T-helper 1 cell treated with Interleukin-12 subunit alpha and Interleukin-12 subunit beta and Interleukin-4 antibody, amounts not matched to agents 30 μg/mL and 1 μg/mL, for 36 hours (primary cell): Measurements from ENCODE around the gene IFRD2.
A peak's percentile ranks its signal among the peaks of the same experiment; 100 is the strongest.
"Not testable (repeated sequence)": the region's sequence is repeated elsewhere in the genome, so short reads cannot be mapped to it uniquely, and the experiment has no call there.

Experiments used
- H3K27ac Mint-ChIP-seq: one replicate; pipeline ENCODE4 v1.8.0; 2021; ENCODE audit warnings: mild to moderate bottlenecking, mixed read lengths
- H3K27me3 Mint-ChIP-seq: one replicate; pipeline ENCODE4 v1.8.0; 2021; ENCODE audit warnings: low read depth, mixed read lengths
- H3K36me3 Mint-ChIP-seq: one replicate; pipeline ENCODE4 v1.8.0; 2021; ENCODE audit warnings: low read depth, mixed read lengths
- H3K4me1 Mint-ChIP-seq: one replicate; pipeline ENCODE4 v1.8.0; 2021; ENCODE audit warnings: low read depth, mixed read lengths
- H3K4me3 Mint-ChIP-seq: one replicate; pipeline ENCODE4 v1.8.0; 2021; ENCODE audit warnings: mild to moderate bottlenecking, moderate library complexity, mixed read lengths
- H3K9me3 Mint-ChIP-seq: one replicate; pipeline ENCODE4 v1.8.0; 2021; ENCODE audit warnings: mixed read lengths

IFRD2 gene

DNA sequence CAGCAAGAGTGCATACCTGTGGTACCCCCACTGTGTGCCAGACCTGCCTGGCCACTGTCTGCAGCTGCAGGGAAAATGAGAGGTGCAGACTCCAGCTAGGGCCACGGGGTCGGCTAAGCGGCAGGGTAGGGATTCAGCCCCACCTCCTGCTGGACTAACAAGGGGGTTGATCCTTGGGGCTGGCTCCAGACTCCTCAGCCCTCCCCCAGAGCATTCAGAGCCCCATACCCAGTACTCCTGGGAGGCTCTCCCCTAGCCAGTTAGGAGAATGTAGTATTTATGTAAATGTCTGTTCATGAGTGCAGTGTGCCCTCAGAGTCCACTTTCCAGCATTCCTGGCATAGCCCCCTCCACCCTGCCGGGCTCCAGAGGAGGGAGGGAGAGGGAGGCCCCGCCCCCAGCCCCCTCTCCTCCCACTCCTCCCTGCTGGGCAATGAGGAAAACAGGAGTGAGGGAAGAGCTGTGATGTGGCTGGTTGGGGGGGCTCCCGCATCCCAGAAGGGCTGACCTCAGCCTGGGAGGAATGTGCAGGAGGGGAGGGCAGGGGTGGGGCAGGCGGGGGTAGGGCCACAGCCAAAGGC lies 27.8 kb downstream of the IFRD2 start:
- no peaks in the 10 kb centered on the region for H3K9me3 Mint-ChIP-seq
- H3K4me1 Mint-ChIP-seq, result peaks cover 3% of the 10 kb centered on the region
- H3K27ac Mint-ChIP-seq, result no peak overlapping the region
- H3K4me3 Mint-ChIP-seq, result no peak overlapping the region
- no peaks in the 10 kb centered on the region for H3K36me3 Mint-ChIP-seq
- peaks cover 14% of the 10 kb centered on the region for H3K27me3 Mint-ChIP-seq

DNA sequence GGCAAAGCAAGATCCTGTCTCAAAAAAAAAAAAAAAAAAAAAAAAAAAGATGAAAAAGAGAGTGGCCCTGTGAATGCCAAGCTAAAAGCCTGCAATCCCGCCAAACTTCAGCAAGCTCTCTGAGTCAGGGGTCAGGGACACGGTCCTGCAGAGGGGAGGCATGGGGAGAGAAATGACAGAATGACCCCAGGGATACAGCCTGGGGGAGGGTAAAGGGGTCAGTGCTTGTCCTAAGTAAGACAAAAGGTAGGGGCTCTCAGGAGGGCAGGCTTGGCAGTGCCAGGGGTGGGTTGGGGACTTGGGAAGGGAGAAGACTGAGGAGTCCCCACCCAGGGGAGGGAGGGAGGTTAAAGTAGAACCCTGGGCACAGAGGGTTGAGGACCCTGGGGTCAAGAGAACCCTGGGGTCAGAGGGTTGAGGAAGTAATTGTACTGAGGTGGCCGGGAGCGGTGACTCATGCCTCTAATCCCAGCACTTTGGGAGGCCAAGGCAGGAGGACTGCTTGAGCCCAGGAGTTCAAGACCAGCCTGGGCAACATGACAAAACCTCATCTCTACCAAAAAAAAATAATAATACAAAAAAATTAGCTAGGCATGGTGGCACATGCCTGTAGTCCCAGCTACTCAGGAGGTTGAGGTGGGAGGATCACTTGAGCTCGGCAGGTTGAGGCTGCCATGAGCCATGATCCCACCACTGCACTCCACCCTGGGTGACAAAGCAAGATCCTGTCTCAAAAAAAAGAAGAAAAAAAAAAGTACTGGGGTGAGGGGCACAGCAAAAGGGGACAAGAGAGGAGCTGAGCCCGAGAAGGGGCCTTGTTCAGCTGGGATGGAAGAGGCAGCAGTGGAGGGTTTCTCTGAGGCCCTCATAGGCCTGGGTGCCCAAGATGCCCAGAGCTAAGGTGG lies 28.5 kb downstream of the IFRD2 start:
- Mint-ChIP-seq H3K4me1 (peaks cover 5% of the 10 kb centered on the region), H3K9me3 (no peaks in the 10 kb centered on the region), H3K27me3 (peaks cover 14% of the 10 kb centered on the region), H3K27ac (no peak overlapping the region), H3K36me3 (peaks cover 3% of the 10 kb centered on the region), H3K4me3 (no peak overlapping the region)

DNA sequence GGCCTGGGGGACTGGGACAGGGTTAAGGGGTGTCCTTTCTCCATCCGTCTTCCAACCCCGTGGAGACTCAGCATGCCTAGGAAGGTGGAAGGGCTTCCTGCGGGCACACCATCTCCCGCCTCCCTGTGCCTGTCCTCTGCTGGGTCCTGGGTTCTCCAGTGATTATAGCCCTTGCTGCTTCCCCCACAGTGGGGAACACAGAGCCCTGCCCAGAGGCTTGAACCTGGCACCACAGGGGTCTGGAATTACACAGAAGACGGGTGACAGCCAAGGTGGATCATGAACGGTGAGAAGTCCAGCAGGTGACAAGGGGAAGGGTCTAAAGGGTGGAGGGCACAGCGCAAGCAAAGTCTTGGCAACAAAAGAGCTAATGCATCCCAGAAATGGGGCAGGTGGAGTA lies 29.5 kb downstream of the IFRD2 start:
- H3K4me3 Mint-ChIP-seq, result no peak overlapping the region
- H3K9me3 Mint-ChIP-seq, result no peaks in the 10 kb centered on the region
- no peak overlapping the region for H3K27ac Mint-ChIP-seq
- peaks cover 5% of the 10 kb centered on the region for H3K4me1 Mint-ChIP-seq
- peaks cover 8% of the 10 kb centered on the region for H3K36me3 Mint-ChIP-seq
- peaks cover 4% of the 10 kb centered on the region for H3K27me3 Mint-ChIP-seq

DNA sequence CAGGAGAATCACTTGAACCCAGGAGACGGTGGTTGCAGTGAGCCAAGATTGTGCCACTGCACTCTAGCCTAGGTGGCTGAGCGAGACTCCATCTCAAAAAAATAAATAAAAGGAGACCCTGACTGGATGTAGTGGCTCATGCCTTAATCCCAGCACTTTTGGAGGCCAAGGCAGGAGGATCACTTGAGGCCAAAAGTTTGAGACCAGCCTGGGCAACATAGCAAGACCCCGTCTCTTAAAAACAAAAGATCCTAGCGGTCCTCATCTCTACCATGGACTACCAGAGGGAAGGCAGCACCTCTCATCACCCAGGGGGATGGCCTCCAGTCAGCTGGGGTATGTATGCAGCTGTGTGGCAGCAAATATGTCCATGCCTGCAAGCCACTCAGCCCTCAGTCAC lies 30.0 kb downstream of the IFRD2 start:
- peaks cover 12% of the 10 kb centered on the region for H3K36me3 Mint-ChIP-seq
- H3K4me3 Mint-ChIP-seq, H3K27me3 Mint-ChIP-seq, H3K9me3 Mint-ChIP-seq, H3K27ac Mint-ChIP-seq, H3K4me1 Mint-ChIP-seq: not testable (repeated sequence)

DNA sequence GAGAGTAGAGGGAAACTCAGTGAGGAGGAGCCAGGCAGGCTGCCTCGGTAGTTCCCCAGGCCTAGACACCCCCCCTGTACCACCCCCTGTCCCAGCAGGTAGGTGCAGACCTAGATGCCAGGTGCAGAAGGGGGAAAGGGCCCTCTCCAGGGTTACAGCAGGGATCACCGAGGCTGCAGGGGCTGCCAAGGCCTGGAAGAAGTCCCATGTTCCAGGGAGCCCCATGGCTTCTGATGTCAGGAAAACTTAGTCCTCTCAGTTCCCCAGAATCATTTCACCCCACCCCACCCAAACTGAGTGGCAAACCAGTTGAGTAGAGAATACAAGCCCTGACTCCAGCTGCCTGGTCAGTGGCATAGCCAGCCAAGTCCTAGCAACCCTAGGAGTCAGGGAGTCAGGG lies 30.7 kb downstream of the IFRD2 start:
- Mint-ChIP-seq H3K4me3 (no peak overlapping the region), H3K27me3 (no peaks in the 10 kb centered on the region), H3K36me3 (peaks cover 18% of the 10 kb centered on the region), H3K27ac (no peak overlapping the region), H3K4me1 (peaks cover 5% of the 10 kb centered on the region), H3K9me3 (no peaks in the 10 kb centered on the region)

DNA sequence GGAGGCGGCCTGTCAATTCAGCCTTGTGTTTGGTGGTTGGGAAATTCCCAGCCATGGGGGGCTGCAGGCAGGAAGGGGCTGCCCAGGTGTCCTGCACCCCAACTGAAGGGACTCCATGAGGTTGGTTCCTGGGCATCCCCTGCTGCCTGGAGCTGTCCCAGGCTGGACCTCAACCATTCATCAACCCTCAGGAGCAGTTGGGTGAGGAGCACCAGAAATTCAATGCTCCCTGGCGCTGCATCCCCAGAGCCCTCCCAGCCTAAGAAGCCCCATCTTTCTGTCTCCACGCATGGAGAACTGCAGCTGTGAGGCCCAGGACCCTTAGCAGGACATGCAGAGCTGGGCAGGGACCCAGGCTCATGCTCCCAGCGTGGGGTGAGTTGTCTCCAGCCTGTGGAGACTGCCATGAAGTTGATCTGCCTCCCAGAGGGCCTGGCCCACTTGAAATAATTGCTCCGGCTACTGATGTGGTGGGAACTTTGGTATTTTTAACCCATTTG lies 31.2 kb downstream of the IFRD2 start:
- Mint-ChIP-seq H3K4me3 (no peak overlapping the region), H3K36me3 (peaks cover 23% of the 10 kb centered on the region), H3K27me3 (no peaks in the 10 kb centered on the region), H3K27ac (no peak overlapping the region), H3K9me3 (no peaks in the 10 kb centered on the region), H3K4me1 (peaks cover 5% of the 10 kb centered on the region)

DNA sequence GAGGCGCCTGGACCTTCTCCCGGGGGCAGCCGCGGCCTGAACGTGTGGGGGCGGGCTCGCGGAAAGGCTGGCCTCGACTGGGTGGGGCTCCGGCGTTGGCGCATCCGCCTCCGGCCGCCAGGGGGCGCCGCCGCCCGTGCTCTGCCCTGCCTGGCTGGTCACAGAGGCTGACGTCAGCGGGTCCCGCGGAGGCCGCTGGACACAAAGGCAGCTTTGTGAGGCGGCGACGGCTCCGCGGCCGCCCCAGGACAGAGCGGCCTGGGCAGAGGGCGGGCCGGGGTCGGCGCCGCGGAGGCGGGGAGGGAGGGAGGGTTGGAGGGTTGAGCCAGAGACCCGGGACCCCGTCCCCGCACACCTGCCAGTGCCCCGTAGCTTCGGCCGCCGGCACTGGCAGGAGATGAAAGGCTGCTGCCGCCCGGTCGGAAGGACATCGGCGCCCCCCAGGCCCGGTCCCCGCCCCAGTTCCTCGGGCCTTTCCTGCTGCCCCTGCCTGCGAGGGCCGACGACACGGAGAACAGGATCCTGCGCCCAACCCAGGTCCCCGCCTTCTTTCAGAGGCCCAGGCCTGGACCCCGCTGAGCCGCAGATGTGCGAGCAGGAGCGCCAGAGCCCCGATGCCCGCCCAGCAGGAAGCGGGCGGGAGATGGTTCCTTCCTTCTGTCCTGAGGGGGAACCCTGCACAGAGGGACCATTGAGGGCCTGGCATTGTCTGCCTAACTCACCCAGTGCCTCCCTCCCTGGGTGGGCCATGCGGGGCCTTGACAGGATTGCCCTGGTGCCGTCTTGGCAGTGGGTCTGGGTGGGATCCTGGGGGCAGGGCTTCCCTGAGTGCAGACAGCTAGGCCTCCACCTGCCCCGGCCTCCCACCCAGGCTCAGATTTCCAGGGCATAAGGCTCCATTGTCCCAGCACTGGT lies 31.9 kb downstream of the IFRD2 start:
- Mint-ChIP-seq H3K27ac (peak overlapping the region; percentile 72), H3K4me1 (peaks cover 5% of the 10 kb centered on the region), H3K4me3 (peak overlapping the region; percentile 25), H3K27me3 (no peaks in the 10 kb centered on the region), H3K36me3 (peaks cover 23% of the 10 kb centered on the region), H3K9me3 (no peaks in the 10 kb centered on the region)

DNA sequence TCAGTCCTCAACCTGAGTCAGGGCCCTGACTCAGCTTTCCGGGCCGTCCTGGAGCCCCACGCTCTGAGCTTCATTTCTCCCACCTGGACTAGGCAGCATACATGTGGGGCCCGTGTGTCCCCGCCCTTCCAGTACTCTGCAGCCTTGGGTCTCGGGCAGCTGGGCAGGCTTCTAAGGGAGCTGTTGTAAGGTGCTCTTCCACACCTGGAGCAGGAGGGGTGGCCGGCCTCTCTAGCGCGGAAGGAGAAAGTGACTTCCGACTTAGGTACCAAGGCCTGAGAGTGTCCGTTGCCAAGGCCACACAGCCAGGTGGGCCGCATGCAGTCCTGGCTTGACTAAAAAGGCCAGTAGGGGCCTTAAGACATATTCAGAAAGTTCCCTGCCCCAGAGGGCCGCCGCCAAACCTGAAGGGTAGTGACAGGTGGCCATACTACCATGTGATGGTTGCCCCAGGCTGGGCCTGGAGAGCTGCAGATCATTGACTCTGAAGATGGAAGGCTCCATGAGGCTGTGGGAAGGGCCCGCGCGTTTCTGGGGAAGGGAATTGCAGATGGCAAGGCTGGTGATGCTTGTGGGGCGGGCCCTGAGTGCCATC lies 32.7 kb downstream of the IFRD2 start:
- Mint-ChIP-seq H3K4me3 (peak overlapping the region; percentile 70), H3K27ac (peak overlapping the region; percentile 72), H3K4me1 (peaks cover 5% of the 10 kb centered on the region), H3K9me3 (no peaks in the 10 kb centered on the region), H3K36me3 (peaks cover 23% of the 10 kb centered on the region), H3K27me3 (no peaks in the 10 kb centered on the region)

DNA sequence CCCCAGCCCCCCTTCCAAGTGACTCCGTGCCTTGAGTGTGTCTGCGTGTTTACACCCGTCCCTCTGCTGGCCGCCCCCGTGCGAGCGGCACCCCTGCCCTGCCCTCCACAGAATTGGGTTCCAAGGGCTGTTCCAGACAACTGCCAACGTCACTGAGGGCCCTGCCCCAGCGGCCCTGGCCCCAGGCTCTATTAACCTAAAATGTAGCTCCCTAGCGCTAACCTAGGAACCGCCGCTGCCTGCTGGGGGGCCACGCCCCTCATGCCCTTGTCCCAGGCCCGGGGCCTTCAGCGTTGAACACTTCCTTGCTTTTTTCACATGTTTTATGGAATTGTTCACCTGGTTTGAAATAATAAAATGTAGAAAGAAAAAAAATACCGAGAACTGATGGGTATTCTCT lies 33.2 kb downstream of the IFRD2 start:
- Mint-ChIP-seq H3K9me3 (no peaks in the 10 kb centered on the region), H3K36me3 (peaks cover 23% of the 10 kb centered on the region), H3K27me3 (no peaks in the 10 kb centered on the region), H3K4me3 (no peak overlapping the region), H3K4me1 (peaks cover 5% of the 10 kb centered on the region), H3K27ac (no peak overlapping the region)

DNA sequence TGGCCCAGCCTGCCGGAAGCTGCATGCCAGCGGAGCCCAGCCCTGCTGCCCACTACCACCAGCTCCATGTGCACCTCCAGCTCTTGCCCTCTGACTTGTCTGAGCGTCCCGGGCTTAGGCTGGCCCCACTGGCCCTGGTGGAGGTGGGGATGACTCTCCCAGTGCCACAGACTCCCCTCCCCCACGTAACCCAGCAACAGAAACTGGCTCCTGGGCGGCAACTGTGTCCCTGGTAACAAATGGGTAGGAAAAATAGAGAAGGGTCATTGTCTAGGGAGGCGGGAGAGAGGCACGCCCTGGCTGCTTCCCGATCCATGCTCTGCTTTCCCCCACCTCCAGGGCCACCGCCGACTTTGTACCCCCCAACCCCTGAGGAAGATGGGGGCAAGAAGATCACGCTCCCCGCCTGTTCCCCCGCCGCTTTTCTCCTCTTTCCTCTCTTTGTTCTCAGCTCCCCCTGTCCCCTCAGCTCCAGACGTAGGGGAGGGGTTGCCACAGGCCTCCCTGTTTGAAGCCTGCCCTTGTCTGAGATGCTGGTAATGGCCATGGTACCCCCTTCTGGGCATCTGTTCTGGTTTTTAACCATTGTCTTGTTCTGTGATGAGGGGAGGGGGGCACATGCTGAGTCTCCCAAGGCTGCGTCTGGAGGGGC lies 34.1 kb downstream of the IFRD2 start:
- Mint-ChIP-seq H3K4me1 (peaks cover 8% of the 10 kb centered on the region), H3K9me3 (no peaks in the 10 kb centered on the region), H3K4me3 (no peak overlapping the region), H3K27me3 (no peaks in the 10 kb centered on the region), H3K27ac (peak overlapping the region; percentile 24), H3K36me3 (peaks cover 30% of the 10 kb centered on the region)

DNA sequence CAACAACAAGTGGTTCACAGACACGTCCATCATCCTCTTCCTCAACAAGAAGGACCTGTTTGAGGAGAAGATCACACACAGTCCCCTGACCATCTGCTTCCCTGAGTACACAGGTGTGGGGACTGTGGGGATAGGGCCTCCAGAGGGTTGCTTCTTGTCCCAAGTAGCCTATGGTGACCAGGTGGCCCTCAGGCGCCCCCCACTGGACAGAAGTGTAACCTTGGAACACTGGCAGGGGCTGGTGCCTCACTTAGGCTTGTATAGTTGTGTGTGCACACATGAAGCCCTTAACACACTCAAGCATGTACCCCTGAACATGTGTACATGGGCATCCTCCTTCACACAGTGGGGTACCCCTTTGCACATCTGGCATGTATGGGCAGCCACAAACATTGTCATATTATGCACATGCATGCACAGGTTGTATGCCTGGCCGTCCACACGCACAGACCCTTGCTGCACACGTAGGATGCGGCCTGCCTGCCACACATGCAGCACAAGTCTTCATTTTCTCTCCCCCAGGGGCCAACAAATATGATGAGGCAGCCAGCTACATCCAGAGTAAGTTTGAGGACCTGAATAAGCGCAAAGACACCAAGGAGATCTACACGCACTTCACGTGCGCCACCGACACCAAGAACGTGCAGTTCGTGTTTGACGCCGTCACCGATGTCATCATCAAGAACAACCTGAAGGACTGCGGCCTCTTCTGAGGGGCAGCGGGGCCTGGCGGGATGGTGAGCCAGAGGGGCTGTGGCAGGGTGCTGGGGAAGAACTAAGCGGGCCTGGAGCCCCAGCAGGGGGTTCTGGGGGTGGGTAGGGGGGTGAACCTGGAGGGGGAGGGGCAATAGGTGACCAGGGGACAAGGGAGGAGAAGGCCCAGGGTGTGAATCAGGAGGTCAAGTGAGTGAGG lies 35.0 kb downstream of the IFRD2 start:
- Mint-ChIP-seq H3K27ac (no peak overlapping the region), H3K4me1 (peaks cover 8% of the 10 kb centered on the region), H3K9me3 (no peaks in the 10 kb centered on the region), H3K36me3 (peaks cover 30% of the 10 kb centered on the region), H3K4me3 (no peak overlapping the region), H3K27me3 (no peaks in the 10 kb centered on the region)

DNA sequence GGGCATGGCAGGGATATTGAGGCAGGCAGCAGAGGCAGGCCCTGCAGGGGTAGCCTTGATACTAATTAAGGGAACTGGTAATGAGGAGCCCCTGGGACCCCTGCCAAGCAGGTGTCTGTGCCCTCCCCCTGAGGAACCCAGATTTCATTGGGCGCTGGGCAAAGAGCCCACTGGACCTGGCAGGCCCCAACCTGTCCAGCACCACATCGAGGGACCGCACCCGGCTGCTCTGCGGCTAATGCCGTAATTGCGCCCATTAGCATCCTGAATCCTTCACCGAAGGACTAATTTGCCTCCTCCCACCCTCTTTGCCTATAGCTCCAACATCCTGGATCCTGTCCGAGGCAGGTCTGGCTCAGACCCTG lies 37.0 kb downstream of the IFRD2 start:
- no peaks in the 10 kb centered on the region for H3K27me3 Mint-ChIP-seq
- no peak overlapping the region for H3K4me3 Mint-ChIP-seq
- H3K36me3 Mint-ChIP-seq, result peaks cover 36% of the 10 kb centered on the region
- H3K9me3 Mint-ChIP-seq, result no peaks in the 10 kb centered on the region
- no peak overlapping the region for H3K27ac Mint-ChIP-seq
- H3K4me1 Mint-ChIP-seq, result peaks cover 9% of the 10 kb centered on the region

DNA sequence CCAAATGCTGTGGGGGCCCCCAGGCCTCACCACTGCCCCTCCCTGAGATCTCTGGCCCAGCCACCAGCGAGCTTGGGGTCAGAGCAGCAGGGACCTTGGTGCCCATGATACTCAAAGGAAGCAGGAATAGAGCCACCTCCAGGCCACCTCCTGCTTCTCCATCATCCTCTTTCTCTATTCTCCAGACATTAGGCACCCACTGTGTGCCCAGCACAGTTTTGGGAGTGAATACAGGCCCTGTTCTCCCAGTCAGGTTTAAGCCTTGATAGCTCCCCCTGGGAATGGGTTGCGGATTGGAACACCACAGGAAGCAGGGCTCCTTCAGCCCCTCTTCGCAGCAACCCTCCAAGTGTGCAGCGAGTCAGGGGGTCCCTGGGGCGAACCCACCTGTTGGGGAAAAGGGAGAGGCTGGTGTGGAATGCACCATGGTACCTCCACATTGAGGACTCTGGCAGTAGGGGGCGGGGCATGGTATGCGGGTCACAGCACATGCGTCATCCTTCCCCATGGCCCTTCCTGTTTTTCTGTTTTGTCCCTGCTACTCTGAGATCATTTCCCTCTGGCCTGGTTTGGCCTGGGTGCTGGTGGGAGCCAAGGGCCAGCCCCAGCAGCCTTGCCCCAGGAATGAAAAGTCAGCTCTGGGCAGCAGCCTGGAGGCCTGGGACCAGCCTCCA lies 37.5 kb downstream of the IFRD2 start:
- Mint-ChIP-seq H3K4me3 (no peak overlapping the region), H3K27ac (no peak overlapping the region), H3K27me3 (no peaks in the 10 kb centered on the region), H3K4me1 (peaks cover 9% of the 10 kb centered on the region), H3K36me3 (peaks cover 37% of the 10 kb centered on the region), H3K9me3 (no peaks in the 10 kb centered on the region)
